HFFc6 (cell line): Measurements from ENCODE around the gene LHX5. TPM values are rescaled to one million over a fixed set of nuclear protein-coding genes. Genes with fewer than 3 reads are reported as not detected.

ENCODE experiments used
- DNase-seq: peaks from one replicate; pipeline ENCODE4 v3.0.0-alpha.2; 2018
- H3K27ac Mint-ChIP-seq: 2 replicates; pipeline ENCODE4 v1.8.0; 2020; ENCODE audit warnings: mild to moderate bottlenecking, mixed read lengths
- H3K27me3 Mint-ChIP-seq: 2 replicates; pipeline ENCODE4 v1.8.0; 2021; ENCODE audit warnings: mild to moderate bottlenecking, moderate library complexity, mixed read lengths; ENCODE audit not compliant: insufficient read depth
- H3K36me3 Mint-ChIP-seq: 2 replicates; pipeline ENCODE4 v1.8.0; 2021; ENCODE audit warnings: low read depth, mixed read lengths
- H3K4me1 Mint-ChIP-seq: 2 replicates; pipeline ENCODE4 v1.8.0; 2020; ENCODE audit warnings: low read depth, mixed read lengths
- H3K4me3 Mint-ChIP-seq: 2 replicates; pipeline ENCODE4 v1.8.0; 2020; ENCODE audit warnings: mild to moderate bottlenecking, moderate library complexity, mixed read lengths
- H3K9me3 Mint-ChIP-seq: 2 replicates; pipeline ENCODE4 v1.8.0; 2020; ENCODE audit warnings: mild to moderate bottlenecking, mixed read lengths
- total RNA-seq, 6 experiments: library from RNA; stranded (reverse); fragmentation: NEBNext Ultra II Directional; extraction: Animal tissue kit (Norgen Biotek cat#: 25700); gene quantifications; 2 replicates in 1 of 6; 3 replicates in 5 of 6; pipeline ENCODE4 v1.2.3, GENCODE V29; 2021
- TF ChIP-seq, protein P1 (sequence below): fragments of 200-600 bp; sonication (generic); IDR thresholded peaks from 2 replicates; pipeline ENCODE4 v1.5.0; 2021; ENCODE audit warnings: antibody characterized with exemption, mild to moderate bottlenecking

Gene LHX5
- total RNA-seq, 6 experiments from 2014 or later, result not detected

DNA sequence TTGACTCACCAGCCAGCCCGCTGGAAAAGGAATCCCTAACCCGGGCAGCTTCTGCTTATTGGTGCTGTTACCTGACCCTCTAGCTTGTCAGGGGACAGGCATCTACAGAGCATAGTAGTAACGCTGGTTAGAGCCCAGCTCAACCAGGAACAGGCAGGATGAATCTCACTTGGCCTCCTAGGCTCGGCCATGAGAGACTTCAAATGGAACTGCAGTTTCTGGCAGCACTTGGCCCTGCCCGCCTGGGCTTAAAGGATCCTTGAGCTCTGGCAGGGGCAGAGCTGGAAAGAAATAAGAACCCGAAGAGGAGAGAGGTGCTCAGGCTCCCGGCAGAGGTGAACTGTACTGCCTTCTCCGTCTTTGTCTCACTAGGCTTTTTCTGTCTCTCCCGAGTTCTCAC lies 2.3 kb upstream of the LHX5 start:
- Mint-ChIP-seq H3K4me1 (no peaks in the 10 kb centered on the region), H3K4me3 (peak overlapping the region; percentile 4; the same call in 1 of the 2 replicates), H3K27ac (no peak overlapping the region), H3K9me3 (no peaks in the 10 kb centered on the region), H3K27me3 (peaks cover 72% of the 10 kb centered on the region), H3K36me3 (no peaks in the 10 kb centered on the region)
- TF ChIP-seq, protein P1, sequence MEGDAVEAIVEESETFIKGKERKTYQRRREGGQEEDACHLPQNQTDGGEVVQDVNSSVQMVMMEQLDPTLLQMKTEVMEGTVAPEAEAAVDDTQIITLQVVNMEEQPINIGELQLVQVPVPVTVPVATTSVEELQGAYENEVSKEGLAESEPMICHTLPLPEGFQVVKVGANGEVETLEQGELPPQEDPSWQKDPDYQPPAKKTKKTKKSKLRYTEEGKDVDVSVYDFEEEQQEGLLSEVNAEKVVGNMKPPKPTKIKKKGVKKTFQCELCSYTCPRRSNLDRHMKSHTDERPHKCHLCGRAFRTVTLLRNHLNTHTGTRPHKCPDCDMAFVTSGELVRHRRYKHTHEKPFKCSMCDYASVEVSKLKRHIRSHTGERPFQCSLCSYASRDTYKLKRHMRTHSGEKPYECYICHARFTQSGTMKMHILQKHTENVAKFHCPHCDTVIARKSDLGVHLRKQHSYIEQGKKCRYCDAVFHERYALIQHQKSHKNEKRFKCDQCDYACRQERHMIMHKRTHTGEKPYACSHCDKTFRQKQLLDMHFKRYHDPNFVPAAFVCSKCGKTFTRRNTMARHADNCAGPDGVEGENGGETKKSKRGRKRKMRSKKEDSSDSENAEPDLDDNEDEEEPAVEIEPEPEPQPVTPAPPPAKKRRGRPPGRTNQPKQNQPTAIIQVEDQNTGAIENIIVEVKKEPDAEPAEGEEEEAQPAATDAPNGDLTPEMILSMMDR, result no peak
- peak; percentile 19 for DNase-seq

DNA sequence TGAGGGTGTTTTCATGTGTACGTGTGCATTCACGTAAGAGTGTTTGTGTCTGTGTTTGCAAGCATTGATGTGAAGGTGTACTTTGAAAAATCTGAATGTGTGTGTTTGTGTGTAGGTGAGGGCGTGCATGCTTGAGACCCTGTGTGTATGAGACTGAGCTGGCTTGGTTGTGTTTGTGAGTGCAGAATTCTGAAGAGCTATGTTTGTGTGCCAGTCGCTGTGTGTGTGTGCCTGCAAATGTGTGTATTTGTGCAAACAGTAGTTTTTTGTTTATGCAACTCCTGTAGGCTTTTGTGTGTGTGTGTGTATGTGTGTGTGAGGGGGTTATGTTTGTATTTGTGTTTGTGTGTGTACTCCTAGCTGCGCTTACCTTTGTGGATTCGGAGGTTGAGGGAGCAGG lies 1.7 kb upstream of the LHX5 start:
- Mint-ChIP-seq H3K4me1 (no peaks in the 10 kb centered on the region), H3K36me3 (no peaks in the 10 kb centered on the region), H3K27me3 (peaks cover 76% of the 10 kb centered on the region), H3K4me3 (no peak overlapping the region), H3K27ac (no peak overlapping the region), H3K9me3 (no peaks in the 10 kb centered on the region)
- DNase-seq, result no peak
- TF ChIP-seq, protein P1, result no peak

DNA sequence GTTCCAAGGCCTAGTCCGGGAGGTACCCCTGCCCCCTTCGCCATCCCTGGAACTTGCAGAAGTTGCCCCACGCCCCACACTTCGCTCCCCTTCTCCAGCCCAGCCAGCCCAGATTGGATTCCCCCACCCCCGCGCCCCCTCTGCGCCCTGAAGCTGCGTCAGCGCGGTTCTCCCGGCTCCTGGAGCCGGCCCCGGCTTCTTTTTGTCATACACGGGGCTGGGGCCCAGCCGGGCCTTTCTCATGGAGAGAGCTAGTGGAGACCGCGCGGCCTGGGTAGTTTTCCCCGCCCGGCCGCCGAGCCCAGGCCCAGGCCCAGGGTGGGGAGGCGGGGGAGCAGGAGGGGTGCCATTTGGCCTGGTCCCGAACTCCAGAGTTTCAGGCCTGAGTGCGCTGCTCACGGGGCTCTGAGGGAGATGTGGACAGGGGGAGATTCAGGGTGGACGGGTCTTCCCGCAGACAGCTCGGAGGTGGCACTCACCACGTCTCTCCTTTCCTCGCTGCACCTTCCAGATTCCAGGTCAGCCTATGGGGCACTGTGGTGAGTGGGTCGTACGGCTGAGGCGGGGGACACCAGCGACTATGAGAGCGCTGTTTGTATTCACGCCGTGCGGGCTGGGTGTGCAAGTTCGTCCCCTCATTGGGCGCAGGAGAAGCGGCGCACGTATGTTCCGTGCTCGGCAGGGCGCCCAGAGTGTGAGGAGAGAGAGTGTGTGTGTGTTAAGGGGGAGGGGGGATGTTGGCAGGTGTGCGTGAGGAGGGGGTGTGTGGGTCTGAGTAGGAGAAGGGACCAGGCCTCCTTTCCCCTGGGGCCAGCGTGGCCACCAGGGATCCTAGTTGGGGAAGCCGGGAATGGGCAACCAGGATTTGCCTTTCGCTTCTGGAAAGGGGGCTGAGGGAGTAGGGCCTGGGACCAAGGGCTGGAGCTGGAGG lies 785 bp upstream of the LHX5 start:
- DNase-seq, result no peak
- no peaks in the 10 kb centered on the region for H3K9me3 Mint-ChIP-seq
- H3K27ac Mint-ChIP-seq, result no peak overlapping the region
- peaks cover 67% of the 10 kb centered on the region for H3K27me3 Mint-ChIP-seq
- no peaks in the 10 kb centered on the region for H3K4me1 Mint-ChIP-seq
- no peak overlapping the region for H3K4me3 Mint-ChIP-seq
- TF ChIP-seq, protein P1, result no peak
- no peaks in the 10 kb centered on the region for H3K36me3 Mint-ChIP-seq

DNA sequence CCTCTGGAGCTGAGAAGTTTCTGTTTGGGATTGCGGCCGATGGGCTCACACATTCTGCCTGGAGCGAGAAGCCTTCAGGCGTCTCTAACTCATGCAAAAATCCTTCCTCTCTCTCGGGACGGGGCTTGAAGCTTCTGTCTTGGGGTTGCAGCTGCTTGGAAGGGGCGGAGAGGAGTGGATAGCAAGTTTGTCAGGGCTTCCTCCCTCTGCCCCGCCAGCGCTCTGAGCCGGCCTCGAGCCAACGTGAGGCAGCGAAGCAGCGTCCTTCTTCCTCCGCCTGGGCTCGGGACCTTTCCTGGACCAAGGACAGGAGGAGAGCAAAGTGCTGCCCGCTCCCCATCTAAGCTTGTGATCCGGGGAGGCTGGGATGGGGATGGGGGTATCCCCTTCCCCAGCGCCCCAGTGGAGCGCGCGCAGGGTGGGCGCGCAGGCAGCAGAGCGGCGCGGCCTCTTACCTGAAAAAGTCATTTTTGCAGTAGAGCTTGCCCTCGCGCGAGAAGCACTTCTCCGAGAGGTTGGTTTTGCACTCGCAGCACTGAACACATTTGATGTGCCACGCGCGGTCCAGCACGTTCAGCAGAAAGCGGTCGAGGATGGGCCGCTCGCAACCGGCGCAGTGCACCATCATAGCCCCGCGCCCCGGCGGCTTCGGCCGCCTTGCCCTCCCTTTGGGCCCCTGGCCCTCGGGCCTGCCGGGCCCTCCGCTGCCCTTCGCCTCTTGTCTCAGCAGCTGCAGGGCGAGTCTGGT lies 626 bp downstream of the LHX5 start:
- no peaks in the 10 kb centered on the region for H3K9me3 Mint-ChIP-seq
- H3K4me3 Mint-ChIP-seq, result no peak overlapping the region
- no peak for DNase-seq
- H3K27ac Mint-ChIP-seq, result no peak overlapping the region
- TF ChIP-seq, protein P1, result no peak
- H3K27me3 Mint-ChIP-seq, result peaks cover 73% of the 10 kb centered on the region
- H3K36me3 Mint-ChIP-seq, result no peaks in the 10 kb centered on the region
- no peaks in the 10 kb centered on the region for H3K4me1 Mint-ChIP-seq

DNA sequence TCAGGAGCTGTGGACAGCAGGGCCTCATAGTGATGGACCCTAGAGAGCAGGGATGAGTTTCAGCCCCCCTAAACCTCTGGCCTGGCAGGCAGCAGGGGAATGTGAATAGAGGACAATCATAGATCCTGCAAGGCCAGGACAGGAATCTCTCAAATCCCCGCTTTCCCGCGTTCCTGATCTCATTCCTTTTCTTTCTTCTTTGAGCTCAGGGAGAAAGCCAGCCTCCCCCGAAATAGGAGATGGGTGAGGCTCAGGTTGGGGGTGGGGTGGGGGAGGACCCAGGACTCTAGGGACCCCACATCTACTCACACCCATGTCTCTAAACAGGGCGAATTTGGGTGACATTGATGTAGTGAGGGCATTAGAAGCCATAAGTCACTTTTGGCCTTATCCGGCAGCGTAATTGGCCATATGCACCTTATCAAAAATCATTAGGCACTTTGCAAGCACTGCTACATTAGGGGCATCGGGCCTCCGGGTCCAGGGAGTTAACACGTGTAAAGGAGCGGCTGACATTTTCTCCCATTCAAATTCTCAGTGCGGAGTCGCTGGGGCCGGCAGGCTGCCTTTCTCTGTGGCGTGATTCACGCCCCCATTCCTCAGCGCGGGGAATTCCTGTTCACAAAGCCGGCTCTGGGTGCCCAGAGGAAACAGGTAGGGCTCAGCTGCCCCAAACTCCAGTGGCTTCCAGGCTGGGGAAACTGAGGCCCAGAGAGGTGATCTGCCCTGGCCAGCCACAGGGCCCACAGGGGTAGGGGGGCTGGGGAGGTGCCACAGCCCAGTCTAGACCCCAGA lies 1.5 kb downstream of the LHX5 start:
- no peak overlapping the region for H3K4me3 Mint-ChIP-seq

More for the DNA sequence above, 1.5 kb downstream of the LHX5 start:
- no peaks in the 10 kb centered on the region for H3K36me3 Mint-ChIP-seq
- no peaks in the 10 kb centered on the region for H3K9me3 Mint-ChIP-seq
- H3K27ac Mint-ChIP-seq, result no peak overlapping the region
- peaks cover 70% of the 10 kb centered on the region for H3K27me3 Mint-ChIP-seq
- TF ChIP-seq, protein P1, result no peak
- no peaks in the 10 kb centered on the region for H3K4me1 Mint-ChIP-seq
- DNase-seq, result no peak
